22Rv1 (cell line): Measurements from ENCODE around the gene KRT86.

Experiments used
- ZFX ChIP-seq: fragments of 450-650 bp; IDR thresholded peaks from 2 replicates; pipeline ENCODE4 v1.6.1; 2017; ENCODE audit warnings: antibody characterized with exemption, borderline replicate concordance
- TF ChIP-seq, protein P1 (sequence below): fragments of 450-650 bp; IDR thresholded peaks from 2 replicates; pipeline ENCODE4 v1.5.1; 2017; ENCODE audit warnings: mild to moderate bottlenecking

- TF ChIP-seq, protein P1, sequence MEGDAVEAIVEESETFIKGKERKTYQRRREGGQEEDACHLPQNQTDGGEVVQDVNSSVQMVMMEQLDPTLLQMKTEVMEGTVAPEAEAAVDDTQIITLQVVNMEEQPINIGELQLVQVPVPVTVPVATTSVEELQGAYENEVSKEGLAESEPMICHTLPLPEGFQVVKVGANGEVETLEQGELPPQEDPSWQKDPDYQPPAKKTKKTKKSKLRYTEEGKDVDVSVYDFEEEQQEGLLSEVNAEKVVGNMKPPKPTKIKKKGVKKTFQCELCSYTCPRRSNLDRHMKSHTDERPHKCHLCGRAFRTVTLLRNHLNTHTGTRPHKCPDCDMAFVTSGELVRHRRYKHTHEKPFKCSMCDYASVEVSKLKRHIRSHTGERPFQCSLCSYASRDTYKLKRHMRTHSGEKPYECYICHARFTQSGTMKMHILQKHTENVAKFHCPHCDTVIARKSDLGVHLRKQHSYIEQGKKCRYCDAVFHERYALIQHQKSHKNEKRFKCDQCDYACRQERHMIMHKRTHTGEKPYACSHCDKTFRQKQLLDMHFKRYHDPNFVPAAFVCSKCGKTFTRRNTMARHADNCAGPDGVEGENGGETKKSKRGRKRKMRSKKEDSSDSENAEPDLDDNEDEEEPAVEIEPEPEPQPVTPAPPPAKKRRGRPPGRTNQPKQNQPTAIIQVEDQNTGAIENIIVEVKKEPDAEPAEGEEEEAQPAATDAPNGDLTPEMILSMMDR, result peak; percentile 62
- no peak for TF ChIP-seq ZFX
These were observed 33.7 kb downstream of the KRT86 start for GRCh38 chr12:52307836-52308805.
